Activated CD8-positive, alpha-beta memory T cell treated with anti-CD3 and anti-CD28 coated beads, Interleukin-2, amount 10 ng/mL, durations not matched to agents 7 days and 5 days (primary cell): Measurements from ENCODE around the gene DNAJB13. TPM values are rescaled to one million over a fixed set of nuclear protein-coding genes. Genes with fewer than 3 reads are reported as not detected.

Source experiments
- total RNA-seq, 2 experiments: library from RNA; stranded (reverse); gene quantifications; one replicate each; pipeline ENCODE4 v1.2.3, GENCODE V29; 2021

DNAJB13 gene
- total RNA-seq, 2 experiments from 2014 or later, result 0.26 to 0.29 TPM

Other genes with a start within 250 kb of the DNAJB13 start
- 10 to 100 TPM; 85.3 to 94.2 TPM for gene RAB6A, start 190.0 kb upstream of the DNAJB13 start, total RNA-seq
- gene MRPL48, start 163.2 kb upstream of the DNAJB13 start, total RNA-seq, result 10 to 100 TPM; 34.1 to 52.0 TPM
- gene COA4, start 74.2 kb upstream of the DNAJB13 start, total RNA-seq, result 10 to 100 TPM; 63.9 to 81.9 TPM
- 10 to 100 TPM; 21.0 to 25.5 TPM for gene PAAF1, start 74.0 kb upstream of the DNAJB13 start, total RNA-seq
- gene UCP2, start 31.8 kb downstream of the DNAJB13 start, total RNA-seq, result 100 to 1,000 TPM; 199 to 288 TPM
- gene UCP3, start 58.1 kb downstream of the DNAJB13 start, total RNA-seq, result 1 to 10 TPM; 3.3 to 5.2 TPM
- 10 to 100 TPM; 40.2 to 47.1 TPM for gene C2CD3, start 220.0 kb downstream of the DNAJB13 start, total RNA-seq
- 10 to 100 TPM; 28.5 to 30.9 TPM for gene PPME1, start 220.3 kb downstream of the DNAJB13 start, total RNA-seq